ENCODE results near the gene MPND. TPM values are rescaled to one million over a fixed set of nuclear protein-coding genes. Genes with fewer than 3 reads are reported as not detected.

Gene MPND
- total and polyA plus RNA-seq, 2 of the 13 experiments (the other 11 are each of a cell fraction or from before 2014, with no cell fraction given): 10.8 to 15.8 TPM

GRCh38 chr19:4374498-4375163 lies 31.3 kb downstream of the MPND start (continued):
- TF ChIP-seq ZNF660 (CRISPR knock-in tag; IDR thresholded peaks at IDR 0.05; ENCODE audit: borderline replicate concordance, low read depth): no peak
- TF ChIP-seq ZMYM4 (CRISPR knock-in tag; IDR thresholded peaks at IDR 0.05): peak; percentile 49
- TF ChIP-seq HNF4G (IDR thresholded peaks at IDR 0.05; ENCODE audit: borderline replicate concordance, low read depth, low read length): no peak
- peak; percentile 51; the same call in 1 of the 2 replicates for TF ChIP-seq HNF4G (CRISPR knock-in tag; IDR thresholded peaks at IDR 0.05; ENCODE audit: borderline replicate concordance, low read depth)
- 0 out of 2 replicates have a peak, but pooled peaks have one; percentile 2 for TF ChIP-seq SMYD3 (CRISPR knock-in tag; IDR thresholded peaks at IDR 0.05)
- TF ChIP-seq ZSCAN5A (CRISPR knock-in tag; IDR thresholded peaks at IDR 0.05; ENCODE audit: borderline replicate concordance): no peak
- TF ChIP-seq PBX3 (CRISPR knock-in tag; IDR thresholded peaks at IDR 0.05; ENCODE audit: borderline replicate concordance): no peak
- no peak for TF ChIP-seq ZNF790 (CRISPR knock-in tag; IDR thresholded peaks at IDR 0.05; ENCODE audit: borderline replicate concordance)
- TF ChIP-seq HMGXB3 (CRISPR knock-in tag; IDR thresholded peaks at IDR 0.05; ENCODE audit: borderline replicate concordance): peak; percentile 82; the same call in 1 of the 2 replicates
- 0 out of 2 replicates have a peak, but pooled peaks have one; percentile 56 for TF ChIP-seq CBFB (CRISPR knock-in tag; IDR thresholded peaks at IDR 0.05)
- no peak for TF ChIP-seq CCAR2 (optimal IDR thresholded peaks at IDR 0.05; ENCODE audit: low read depth, low read length)
- no peak for TF ChIP-seq RFX5 (IDR thresholded peaks at IDR 0.05; ENCODE audit: low read depth, low read length)
- TF ChIP-seq EED (CRISPR knock-in tag; IDR thresholded peaks at IDR 0.05): no peak
- 0 out of 2 replicates have a peak, but pooled peaks have one; percentile 45 for TF ChIP-seq ZNF343 (CRISPR knock-in tag; IDR thresholded peaks at IDR 0.05)
- peak; percentile 89 to 99 for TF ChIP-seq MAFK (conservative IDR thresholded peaks at IDR 0.05 in 1 of 2, IDR thresholded peaks at IDR 0.05 in 1 of 2; ENCODE audit: low read length in 2 of 2)
- TF ChIP-seq NFATC3 (CRISPR knock-in tag; IDR thresholded peaks at IDR 0.05): no peak; the same call in none of the 2 replicates
- TF ChIP-seq FOXO4 (CRISPR knock-in tag; conservative IDR thresholded peaks at IDR 0.05): no peak
- TF ChIP-seq KLF12 (CRISPR knock-in tag; IDR thresholded peaks at IDR 0.05; ENCODE audit: borderline replicate concordance): no peak
- no peak for TF ChIP-seq NCOR1 (IDR thresholded peaks at IDR 0.05; ENCODE audit: borderline replicate concordance, low read length)
- TF ChIP-seq PHF20 (CRISPR knock-in tag; IDR thresholded peaks at IDR 0.05): 0 out of 2 replicates have a peak, but pooled peaks have one; percentile 35
- no peak for TF ChIP-seq ZNF781 (CRISPR knock-in tag; IDR thresholded peaks at IDR 0.05; ENCODE audit: borderline replicate concordance, not compliant biosample characterization)

Data from HepG2 (cell line).